Activated CD4-positive, CD25-positive, alpha-beta regulatory T cell (primary cell): ENCODE results near the gene CBX5.
"Not testable (repeated sequence)": the region's sequence is repeated elsewhere in the genome, so short reads cannot be mapped to it uniquely, and the experiment has no call there.

Experiments
- DNase-seq, 4 experiments: peaks; one replicate each; lab custom pipeline; 2025; lab: John Stamatoyannopoulos, UW

Gene CBX5

DNA sequence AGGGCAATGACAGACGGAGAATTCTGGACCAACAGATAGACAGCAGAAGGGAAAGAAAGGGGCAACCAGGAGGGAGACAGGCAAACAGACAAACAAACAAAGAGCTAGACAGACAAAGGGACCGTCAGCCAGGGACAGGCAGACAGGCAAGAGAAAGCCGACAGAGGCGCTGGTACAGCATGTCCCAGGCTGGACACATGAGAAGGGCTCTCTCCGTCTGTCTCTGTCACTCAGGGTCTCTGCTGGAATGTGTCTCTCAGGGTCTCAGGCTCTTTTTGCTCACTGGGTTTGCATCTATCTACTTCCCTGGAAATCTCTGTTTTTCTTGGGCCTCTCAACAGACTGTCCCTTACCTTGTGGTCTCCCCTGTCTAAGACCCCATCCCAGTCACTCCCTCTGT lies 82.9 kb downstream of the CBX5 start:
- DNase-seq, result no peak

DNA sequence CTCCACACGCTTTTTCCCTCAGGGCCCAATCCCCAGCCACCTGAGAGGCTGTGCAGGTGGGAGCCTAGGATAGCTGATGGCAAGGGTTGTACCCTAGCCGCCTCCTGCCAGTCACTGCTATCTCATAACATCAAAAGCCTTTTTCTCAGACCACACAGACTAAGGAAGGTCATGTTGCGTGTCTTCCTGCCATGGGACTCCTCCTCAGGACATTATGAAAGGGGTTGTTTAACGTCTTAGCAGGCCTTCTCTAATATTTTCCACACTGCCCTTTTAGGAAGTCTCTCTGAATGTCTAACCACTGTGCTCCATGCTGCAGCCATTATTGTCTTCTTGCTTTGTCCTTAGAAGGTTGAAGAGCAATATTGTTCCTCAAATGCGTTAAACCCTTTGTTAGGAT lies 83.5 kb downstream of the CBX5 start:
- DNase-seq, result no peak

DNA sequence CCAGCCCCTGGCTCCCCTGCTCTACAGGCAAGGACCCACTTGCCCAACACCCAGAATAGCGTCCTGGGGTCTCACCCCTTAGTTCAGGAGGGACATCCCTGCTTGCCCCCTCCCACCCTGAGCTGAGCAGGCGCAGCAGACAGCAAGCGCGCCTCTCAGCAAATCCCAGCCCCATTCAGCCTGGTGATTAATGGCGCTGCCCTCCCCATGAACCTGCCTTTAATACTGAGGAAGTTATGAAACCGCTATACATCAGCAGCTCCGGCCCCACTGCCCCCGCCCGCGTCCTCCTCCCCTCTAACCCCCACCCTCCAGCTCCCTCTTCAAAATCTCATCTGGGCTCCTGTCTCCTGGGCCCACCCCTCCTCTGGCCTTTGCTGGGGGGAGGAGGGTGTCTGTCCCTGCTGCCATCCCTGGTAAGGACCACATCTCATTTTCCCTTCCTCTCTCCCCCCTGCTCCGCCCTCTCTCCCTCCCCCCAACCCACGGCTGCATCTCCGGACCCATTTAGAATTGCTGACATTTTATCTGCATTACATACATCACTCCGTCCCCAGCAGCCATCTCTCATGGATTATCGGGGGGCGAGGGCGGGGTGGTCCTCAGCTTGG lies 84.1 kb downstream of the CBX5 start:
- no peak for DNase-seq

DNA sequence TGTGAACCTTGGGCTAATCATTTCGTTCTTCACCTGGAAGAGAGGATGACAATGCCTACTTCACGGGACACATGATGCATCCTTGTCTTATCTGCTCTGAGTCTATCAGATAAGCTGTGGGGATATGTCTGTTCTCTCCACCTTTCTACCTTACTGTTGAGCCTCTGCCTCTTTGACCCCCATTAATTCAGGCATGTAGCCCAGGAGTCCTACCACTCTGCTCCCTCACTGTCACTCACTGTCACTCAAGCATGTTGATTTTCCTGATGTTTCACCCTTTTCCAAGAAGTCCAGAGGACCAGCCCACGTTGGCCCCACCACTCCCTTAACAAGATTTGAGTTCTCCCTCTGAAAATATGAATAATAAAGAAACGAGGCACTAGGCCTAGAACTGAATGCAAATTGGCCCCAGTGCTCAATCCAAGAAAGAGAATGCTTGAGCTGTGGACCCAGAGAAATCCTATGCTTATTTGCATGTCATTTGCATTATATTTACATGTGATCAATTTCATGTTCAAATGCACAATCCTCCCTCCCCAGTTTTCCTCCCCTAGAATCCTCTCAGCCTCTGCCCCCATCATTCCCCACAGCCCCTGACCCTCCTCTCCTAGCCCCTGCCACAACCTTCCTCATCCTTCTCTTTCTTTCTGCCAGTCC lies 84.7 kb downstream of the CBX5 start:
- no peak for DNase-seq

DNA sequence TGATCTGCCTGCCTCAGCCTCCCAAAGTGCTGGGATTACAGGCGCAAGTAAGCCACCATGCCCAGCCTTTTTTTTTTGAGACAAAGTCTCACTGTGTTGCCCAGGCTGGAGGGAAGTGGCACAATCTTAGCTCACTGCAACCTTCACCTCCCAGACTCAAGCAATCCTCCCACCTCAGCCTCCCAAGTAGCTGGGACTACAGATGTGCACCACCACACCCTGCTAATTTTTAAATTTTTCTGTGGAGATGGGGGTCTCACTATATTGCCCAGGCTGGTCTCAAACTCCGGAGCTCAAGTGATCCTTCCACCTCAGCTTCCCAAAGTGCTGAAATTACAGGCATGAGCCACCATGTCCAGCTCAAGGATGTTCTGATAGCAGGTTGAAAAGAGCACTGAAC lies 85.3 kb downstream of the CBX5 start:
- DNase-seq, result not testable (repeated sequence)

DNA sequence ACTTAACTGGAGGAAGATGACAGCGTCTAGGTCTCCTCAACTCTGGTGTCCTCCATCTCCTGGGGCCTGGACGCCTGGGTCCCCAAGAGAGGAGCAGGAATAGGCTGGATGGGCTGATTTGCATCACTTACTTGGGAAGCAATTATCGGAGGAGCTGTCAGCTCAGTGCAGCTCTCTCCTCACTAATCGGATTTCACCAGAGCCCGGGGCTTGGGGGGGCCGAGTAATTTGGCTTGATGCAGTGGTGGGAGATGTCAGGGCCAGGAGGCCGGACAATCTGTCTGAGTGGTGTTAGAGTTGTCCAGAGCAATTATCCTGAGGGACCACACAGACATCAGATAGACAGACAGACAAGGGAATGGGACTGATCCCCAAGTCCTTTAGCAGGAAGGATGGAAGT lies 86.5 kb downstream of the CBX5 start:
- no peak for DNase-seq

DNA sequence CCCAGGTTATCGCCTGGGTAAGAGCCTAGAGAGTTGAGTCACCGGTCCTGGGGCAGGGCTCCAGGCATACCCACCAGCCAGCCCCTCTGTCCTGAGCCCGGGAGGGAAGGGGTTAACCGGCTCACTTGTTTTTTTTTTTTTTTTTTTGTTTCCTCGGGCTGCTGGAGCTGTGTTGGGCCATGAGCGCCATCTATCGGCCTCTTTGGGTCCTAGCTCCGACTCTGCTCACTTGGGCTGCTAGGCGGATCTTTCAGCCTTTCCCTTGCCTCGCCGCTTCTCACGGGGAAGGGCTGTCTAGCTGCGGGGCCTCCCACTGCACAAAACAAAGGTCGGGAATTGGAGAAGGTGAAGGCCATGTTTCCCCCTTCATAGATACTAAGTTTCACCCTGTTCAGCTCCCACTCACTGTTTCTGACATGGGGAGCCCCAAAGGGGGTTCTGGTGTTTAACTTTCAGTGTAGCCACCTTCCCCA lies 88.3 kb downstream of the CBX5 start:
- peak; percentile 50 to 62 (median 56) for DNase-seq

DNA sequence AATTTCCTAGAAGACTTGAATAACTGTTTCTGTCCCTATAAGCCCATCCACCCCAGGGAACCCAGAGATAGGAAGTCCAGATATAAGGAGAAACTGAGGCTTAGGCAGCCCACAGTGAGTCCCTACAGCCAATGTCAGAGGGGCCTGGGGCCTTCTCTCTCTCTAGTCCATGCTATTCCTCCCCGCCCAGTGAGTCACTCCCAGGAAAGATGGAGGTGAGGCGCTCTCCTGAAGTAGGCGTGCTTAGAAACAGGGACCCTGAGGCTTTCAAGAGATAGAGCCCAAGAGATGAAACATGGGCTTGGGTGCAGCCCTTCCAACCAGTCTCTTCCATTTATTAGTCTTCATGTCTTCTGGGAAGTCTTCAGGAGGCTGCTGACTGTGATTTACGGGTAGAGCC lies 88.8 kb downstream of the CBX5 start:
- DNase-seq, result no peak

DNA sequence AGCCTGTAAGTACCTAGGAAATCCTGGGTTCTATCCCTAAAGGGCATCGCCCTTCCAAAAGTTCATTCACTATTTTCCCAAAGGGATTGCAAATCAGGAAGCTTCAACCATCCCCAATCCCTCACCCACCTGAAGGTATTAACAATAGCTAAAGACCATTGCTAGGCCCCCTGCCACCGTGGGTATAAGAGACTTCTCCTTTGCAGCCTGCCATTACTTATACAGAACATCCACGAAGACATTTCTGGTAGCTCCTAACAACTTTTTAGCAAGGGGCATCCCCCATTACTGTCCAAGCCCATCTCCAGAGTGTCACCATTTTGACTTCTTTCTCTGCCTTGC lies 90.8 kb downstream of the CBX5 start:
- no peak for DNase-seq

DNA sequence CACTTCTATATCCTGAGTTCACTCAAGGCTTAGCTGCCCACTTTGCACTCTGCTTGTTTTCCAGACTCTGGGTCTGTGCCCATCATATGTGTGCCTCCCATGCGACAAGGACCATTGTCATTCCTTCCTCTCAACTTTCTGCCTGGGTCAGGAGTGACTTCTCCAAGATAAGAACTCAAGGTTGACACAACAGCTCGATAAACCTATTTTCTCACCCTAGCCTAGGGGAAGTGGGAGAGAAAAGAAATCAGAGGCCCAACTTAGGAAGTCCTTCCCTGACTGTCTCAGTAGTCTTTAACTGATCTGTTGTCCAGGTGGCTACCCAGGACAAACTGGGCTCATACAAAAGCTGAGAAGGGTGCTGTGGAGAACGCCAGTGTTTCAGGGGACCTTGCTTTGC lies 92.8 kb downstream of the CBX5 start:
- DNase-seq, result no peak

DNA sequence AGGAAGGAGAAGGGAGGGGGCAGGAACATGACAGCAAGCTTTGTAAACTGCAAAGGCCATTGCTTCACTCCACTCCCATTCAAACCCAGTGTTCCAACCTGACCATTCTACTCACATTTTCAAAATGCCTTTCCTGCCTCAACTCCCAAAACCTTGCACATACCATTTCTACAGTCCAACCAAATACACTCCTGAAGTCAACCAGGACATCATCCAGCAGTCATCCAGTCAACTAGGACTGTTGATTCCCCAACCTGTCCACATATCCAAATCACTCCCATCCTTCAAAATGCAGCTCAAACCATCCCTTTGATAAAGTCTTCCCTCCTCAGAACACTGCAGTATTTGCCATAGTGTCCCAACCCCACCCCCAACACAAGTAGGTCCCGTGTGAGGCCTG lies 94.0 kb downstream of the CBX5 start:
- DNase-seq, result no peak

DNA sequence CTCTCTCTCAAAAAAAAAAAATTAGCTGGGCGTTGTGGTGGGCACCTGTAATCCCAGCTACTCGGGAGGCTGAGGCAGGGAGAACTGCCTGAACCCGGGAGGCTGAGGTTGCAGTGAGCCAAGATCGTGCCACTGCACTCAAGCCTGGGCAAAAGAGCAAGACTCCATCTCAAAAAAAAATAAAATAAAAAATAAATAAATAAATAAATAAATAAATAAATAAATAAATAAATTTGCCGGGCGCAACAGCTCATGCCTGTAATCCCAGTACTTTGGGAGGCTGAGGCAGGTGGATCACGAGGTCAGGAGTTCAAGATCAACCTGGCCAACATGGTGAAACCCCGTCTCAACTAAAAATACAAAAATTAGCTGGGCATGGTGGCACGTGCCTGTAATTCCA lies 94.6 kb downstream of the CBX5 start:
- not testable (repeated sequence) for DNase-seq

DNA sequence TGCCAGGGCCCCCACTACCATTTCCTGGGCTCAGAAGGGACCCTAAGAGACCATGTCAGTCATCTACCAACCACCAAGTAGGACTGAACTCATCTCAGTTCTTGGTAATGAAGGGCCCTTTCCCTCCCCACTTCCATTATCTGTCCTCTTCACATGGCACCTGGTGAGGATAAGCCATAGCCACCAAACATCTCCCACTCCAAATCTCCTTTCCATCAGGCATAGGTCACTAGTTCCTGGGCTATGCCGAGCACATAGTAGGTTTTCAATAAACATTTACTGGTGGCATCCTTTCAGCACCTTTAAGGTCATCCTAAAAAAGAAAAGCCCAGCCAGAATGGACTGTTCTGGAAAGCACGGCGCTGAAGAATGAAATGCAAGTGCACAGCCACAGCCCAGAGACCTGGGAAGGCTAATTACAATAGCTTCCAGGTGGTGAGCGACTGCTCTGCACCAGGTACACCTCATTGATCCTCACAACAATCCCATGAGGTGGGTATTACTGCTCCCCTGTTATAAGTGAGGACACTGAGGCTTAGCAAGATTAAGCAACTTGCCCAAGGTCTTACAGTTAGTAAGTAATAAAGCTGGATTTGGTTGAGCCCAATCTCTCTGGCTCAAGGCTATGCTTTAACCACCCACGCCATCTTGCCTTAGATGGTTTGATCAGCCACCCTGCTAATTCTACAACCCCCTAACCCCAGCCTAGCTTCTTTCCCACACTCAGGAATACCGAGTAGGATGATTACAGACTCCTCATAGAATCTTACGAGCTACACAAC lies 95.7 kb downstream of the CBX5 start:
- DNase-seq, result no peak

DNA sequence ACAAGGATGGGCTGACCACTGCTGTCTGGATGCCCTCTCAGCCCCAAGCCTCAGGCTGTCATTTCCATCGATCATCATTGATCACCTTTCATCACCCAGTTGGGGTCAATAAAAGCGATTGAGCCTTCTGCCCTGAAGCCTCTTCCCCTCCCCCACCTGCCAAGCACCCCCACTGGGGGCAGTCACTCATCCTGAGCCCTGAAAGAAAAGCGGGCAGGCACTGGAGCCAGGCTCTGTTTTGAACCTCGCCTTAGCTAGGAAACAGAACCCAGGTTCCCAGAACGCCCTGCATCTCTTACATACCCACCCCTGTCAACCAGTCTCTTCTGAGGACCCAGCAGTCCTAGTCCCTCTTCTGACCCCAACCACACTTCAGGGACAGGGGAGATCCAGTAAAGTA lies 96.9 kb downstream of the CBX5 start:
- DNase-seq, result no peak

DNA sequence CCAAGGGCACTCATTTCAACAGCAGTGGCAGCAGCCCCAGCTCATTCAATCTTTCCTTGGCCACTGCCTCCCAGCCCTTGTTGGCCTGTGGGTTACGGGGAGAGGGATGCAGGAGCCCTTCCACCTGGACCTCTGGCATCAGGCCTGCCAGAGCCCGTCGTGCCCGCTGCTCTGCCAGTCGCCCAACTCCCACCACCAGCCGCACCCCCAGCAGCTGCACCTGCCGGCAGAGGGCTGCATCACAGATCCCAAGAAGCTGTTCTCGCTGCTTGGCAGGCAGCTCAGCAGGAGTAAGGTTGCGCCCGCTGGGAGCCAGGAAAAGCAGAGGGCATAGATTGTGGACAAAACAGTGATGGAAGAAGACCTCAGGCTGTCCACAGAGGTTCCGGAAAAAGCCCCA lies 97.8 kb downstream of the CBX5 start:
- no peak for DNase-seq
